PC-3 (cell line): Measurements from ENCODE around the gene MRPL45. TPM values are rescaled to one million over a fixed set of nuclear protein-coding genes. Genes with fewer than 3 reads are reported as not detected.

ENCODE experiments used
- ATAC-seq: fragments of 200-7000 bp; cut with Tn5 transposase; 2 replicates; pipeline ENCODE4 v1.9.1; 2020; ENCODE audit warnings: mild to moderate bottlenecking, moderate library complexity
- BruUV-seq: library from RNA; stranded (reverse); fragments of 400-500 nt; replicated peaks from 2 replicates; lab custom pipeline; 2021; lab: Mats Ljungman, UMichigan
- CTCF ChIA-PET: fragments of 300-600 bp; sonication (Branson Sonifier 250); formaldehyde crosslinking; loops from one replicate; lab custom pipeline; 2022; ENCODE audit warnings: antibody characterized with exemption; lab: Charles Lee
- POLR2A ChIA-PET: fragments of 300-600 bp; sonication (Branson Sonifier 250); formaldehyde crosslinking; loops from one replicate; lab custom pipeline; 2022; ENCODE audit warnings: antibody characterized with exemption; ENCODE audit not compliant: unreplicated experiment; lab: Charles Lee
- DNase-seq: peaks from one replicate; pipeline ENCODE4 v3.0.0-alpha.2; 2015
- H2AFZ ChIP-seq: fragments of 300-600 bp; sonication (generic); 2 replicates; pipeline ENCODE4 v1.6.0; 2016; ENCODE audit warnings: antibody characterized with exemption, low read length
- H3F3A ChIP-seq: fragments of 300-600 bp; sonication (generic); one replicate; pipeline ENCODE4 v1.6.0; 2017; ENCODE audit warnings: antibody characterized with exemption, low read length, control low read depth, mild to moderate bottlenecking; ENCODE audit not compliant: unreplicated experiment
- H3K27ac ChIP-seq: fragments of 300-600 bp; sonication (generic); 2 replicates; pipeline ENCODE4 v1.5.1; 2016; ENCODE audit warnings: mild to moderate bottlenecking, low read length
- H3K27me3 ChIP-seq: fragments of 300-600 bp; sonication (generic); 2 replicates; pipeline ENCODE4 v1.6.1; 2016; ENCODE audit warnings: low read length, mixed read lengths
- H3K36me3 ChIP-seq: fragments of 300-600 bp; sonication (generic); 2 replicates; pipeline ENCODE4 v1.6.1; 2016; ENCODE audit warnings: low read depth, mixed run types, low read length, mixed read lengths
- H3K4me1 ChIP-seq: fragments of 300-600 bp; sonication (generic); 2 replicates; pipeline ENCODE4 v1.5.1; 2016; ENCODE audit warnings: low read length; ENCODE audit not compliant: insufficient read depth
- H3K4me2 ChIP-seq: fragments of 300-600 bp; sonication (generic); 2 replicates; pipeline ENCODE4 v1.6.0; 2016; ENCODE audit warnings: low read length
- H3K4me3 ChIP-seq: fragments of 300-600 bp; sonication (generic); 2 replicates; pipeline ENCODE4 v1.5.1; 2016; ENCODE audit warnings: mild to moderate bottlenecking, low read length, mixed read lengths
- H3K79me2 ChIP-seq: fragments of 300-600 bp; sonication (generic); 2 replicates; pipeline ENCODE4 v1.6.1; 2017; ENCODE audit warnings: low read length, mixed read lengths
- H3K9ac ChIP-seq: fragments of 300-600 bp; sonication (generic); 2 replicates; pipeline ENCODE4 v1.6.0; 2016; ENCODE audit warnings: mild to moderate bottlenecking, low read length
- H3K9me2 ChIP-seq: fragments of 300-600 bp; sonication (generic); replicated peaks from 2 replicates; pipeline ENCODE4 v1.6.1; 2016; ENCODE audit warnings: mixed run types, low read length, mixed read lengths
- H3K9me3 ChIP-seq: fragments of 300-600 bp; sonication (generic); 2 replicates; pipeline ENCODE4 v1.6.1; 2016; ENCODE audit warnings: low read length, mixed read lengths
- H4K20me1 ChIP-seq: fragments of 300-600 bp; sonication (generic); 2 replicates; pipeline ENCODE4 v1.6.1; 2016; ENCODE audit warnings: low read length, mixed read lengths
- EZH2 ChIP-seq: fragments of 300-600 bp; sonication (generic); IDR thresholded peaks from one replicate; pipeline ENCODE4 v1.6.1; 2017; ENCODE audit warnings: antibody characterized with exemption, mild to moderate bottlenecking, low read length; ENCODE audit not compliant: unreplicated experiment
- EZH2phosphoT487 ChIP-seq: fragments of 300-600 bp; sonication (generic); IDR thresholded peaks from 2 replicates; pipeline ENCODE4 v1.6.1; 2018; ENCODE audit warnings: mild to moderate bottlenecking, antibody characterized with exemption, low read length, borderline replicate concordance
- intact Hi-C: fragments of 100-400 bp; cut with micrococcal nuclease; formaldehyde crosslinking; loops from 2 replicates; pipeline ENCODE4 v1.9.0; 2023
- total RNA-seq: library from RNA; depleted of rRNA; stranded (reverse); fragments of >200 nt; gene quantifications from 2 replicates; pipeline ENCODE4 v1.2.3, GENCODE V29; 2014
- TF ChIP-seq, protein P1 (sequence below): fragments of 300-600 bp; sonication (generic); conservative IDR thresholded peaks from 2 replicates; pipeline ENCODE4 v1.5.1; 2017; ENCODE audit warnings: antibody characterized with exemption, low read depth, mild to moderate bottlenecking, low read length

MRPL45 gene
- total RNA-seq, 1 experiment from 2014 or later, result 34.3 TPM

DNA sequence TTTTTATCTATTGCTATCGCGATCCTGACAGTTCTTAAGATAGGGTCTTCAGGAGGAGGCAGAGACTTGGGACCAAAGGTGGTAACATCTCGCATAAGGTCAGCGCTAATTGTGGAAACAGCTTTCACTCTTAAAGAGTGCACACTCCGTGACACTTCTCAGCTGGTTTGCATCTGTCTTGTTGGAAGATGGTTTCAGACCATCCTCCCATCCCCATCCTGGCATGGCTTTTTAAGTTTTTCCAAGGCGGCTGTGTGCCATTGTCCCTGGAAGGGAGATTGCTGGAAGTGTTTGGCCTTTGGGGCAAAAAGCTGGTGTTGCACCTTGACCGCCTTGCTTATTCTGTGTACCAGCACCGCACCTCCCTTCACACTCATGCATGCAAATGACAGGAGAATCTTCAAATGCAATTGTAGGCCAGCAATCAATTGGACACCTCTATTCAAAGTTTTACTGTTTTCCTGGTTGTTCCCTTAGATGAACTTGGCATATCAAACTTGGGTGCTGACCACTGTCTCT, 56.2 kb downstream of the MRPL45 start:
- peaks cover 9% of the 10 kb centered on the region; the same call in 1 of the 2 replicates for H3K4me1 ChIP-seq
- H3K4me2 ChIP-seq, result peak overlapping the region; percentile 91
- intact Hi-C loops, result no loop called here
- ChIA-PET CTCF (no interaction called here), POLR2A (no interaction called here)
- no peaks in the 10 kb centered on the region for H3K9me2 ChIP-seq
- no peaks in the 10 kb centered on the region for H3K9me3 ChIP-seq
- peak overlapping the region; percentile 68; the same call in 1 of the 2 replicates for H3K9ac ChIP-seq
- H3F3A ChIP-seq, result no peaks in the 10 kb centered on the region
- no peak overlapping the region for H3K27ac ChIP-seq
- BruUV-seq, result TSS peak; percentile 34
- no peaks in the 10 kb centered on the region; the same call in 1 of the 2 replicates for H3K36me3 ChIP-seq
- DNase-seq, result no peak
- 0 out of 2 replicates have a peak overlapping the region, but pooled peaks have one; percentile 21 for H2AFZ ChIP-seq
- no peak for ATAC-seq
- H3K79me2 ChIP-seq, result peaks cover 48% of the 10 kb centered on the region
- no peaks in the 10 kb centered on the region for H3K27me3 ChIP-seq
- H4K20me1 ChIP-seq, result no peaks in the 10 kb centered on the region
- no peak for TF ChIP-seq EZH2phosphoT487
- no peak for TF ChIP-seq EZH2
- TF ChIP-seq, protein P1, sequence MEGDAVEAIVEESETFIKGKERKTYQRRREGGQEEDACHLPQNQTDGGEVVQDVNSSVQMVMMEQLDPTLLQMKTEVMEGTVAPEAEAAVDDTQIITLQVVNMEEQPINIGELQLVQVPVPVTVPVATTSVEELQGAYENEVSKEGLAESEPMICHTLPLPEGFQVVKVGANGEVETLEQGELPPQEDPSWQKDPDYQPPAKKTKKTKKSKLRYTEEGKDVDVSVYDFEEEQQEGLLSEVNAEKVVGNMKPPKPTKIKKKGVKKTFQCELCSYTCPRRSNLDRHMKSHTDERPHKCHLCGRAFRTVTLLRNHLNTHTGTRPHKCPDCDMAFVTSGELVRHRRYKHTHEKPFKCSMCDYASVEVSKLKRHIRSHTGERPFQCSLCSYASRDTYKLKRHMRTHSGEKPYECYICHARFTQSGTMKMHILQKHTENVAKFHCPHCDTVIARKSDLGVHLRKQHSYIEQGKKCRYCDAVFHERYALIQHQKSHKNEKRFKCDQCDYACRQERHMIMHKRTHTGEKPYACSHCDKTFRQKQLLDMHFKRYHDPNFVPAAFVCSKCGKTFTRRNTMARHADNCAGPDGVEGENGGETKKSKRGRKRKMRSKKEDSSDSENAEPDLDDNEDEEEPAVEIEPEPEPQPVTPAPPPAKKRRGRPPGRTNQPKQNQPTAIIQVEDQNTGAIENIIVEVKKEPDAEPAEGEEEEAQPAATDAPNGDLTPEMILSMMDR, result no peak
- H3K4me3 ChIP-seq, result peak overlapping the region; percentile 73

DNA sequence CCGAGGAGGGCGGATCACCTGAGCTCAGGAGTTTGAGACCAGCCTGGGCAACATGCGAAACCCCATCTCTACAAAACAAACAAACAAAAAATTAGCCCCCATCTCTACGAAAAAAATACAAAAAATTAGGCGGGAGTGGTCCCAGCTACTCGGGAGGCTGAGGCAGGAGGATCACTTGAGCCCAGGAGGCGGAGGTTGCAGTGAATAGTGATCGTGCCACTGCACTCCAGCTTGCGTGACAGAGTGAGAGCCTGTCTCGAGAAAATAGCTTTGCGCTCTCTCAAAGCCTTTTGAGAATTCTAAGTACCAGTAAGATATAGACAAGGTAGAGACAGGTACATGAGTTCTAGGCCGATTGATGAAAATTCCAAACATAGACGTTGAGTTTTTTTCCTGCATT, 56.7 kb downstream of the MRPL45 start:
- Histone ChIP-seq H3K4me3 (peak overlapping the region; percentile 73; the same call in 1 of the 2 replicates), H4K20me1 (no peaks in the 10 kb centered on the region), H3K36me3 (no peaks in the 10 kb centered on the region; the same call in 1 of the 2 replicates), H3K9me3 (no peaks in the 10 kb centered on the region), H3K9ac (no peak overlapping the region), H3F3A (no peaks in the 10 kb centered on the region), H3K4me1 (peaks cover 9% of the 10 kb centered on the region; the same call in 1 of the 2 replicates), H3K4me2 (peak overlapping the region; percentile 91), H3K79me2 (peaks cover 48% of the 10 kb centered on the region), H2AFZ (no peak overlapping the region), H3K9me2 (no peaks in the 10 kb centered on the region), H3K27me3 (no peaks in the 10 kb centered on the region), H3K27ac (no peak overlapping the region)
- CTCF ChIA-PET, result no interaction called here
- POLR2A ChIA-PET, result no interaction called here
- intact Hi-C loops, result no loop called here
- ATAC-seq (no peak), DNase-seq (no peak)
- TF ChIP-seq, protein P1, result no peak
- TF ChIP-seq EZH2 (no peak), EZH2phosphoT487 (no peak)
- no TSS peak for BruUV-seq

DNA sequence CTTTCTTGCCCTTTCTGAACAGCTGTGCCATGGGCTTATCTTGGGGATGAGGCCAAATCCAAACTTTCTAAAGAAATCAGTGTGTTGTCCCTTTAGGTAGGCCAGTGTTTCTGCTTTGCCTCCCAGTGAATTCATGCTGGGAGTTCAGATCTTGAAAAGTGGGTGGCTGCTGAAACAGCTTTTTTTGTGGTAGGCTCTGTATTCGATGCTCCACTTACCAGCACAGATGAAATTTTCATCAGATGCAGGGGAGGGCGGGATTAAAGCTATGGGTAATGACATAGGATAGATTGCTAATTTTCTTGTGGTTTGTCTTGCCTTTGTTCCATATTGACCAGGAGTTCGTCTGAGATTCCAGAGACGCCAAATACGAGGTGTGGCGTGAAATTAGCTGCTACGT, 57.5 kb downstream of the MRPL45 start:
- Histone ChIP-seq H3K36me3 (no peaks in the 10 kb centered on the region), H3K4me3 (no peak overlapping the region), H3K9me3 (no peaks in the 10 kb centered on the region), H3K4me2 (peak overlapping the region; percentile 91), H4K20me1 (no peaks in the 10 kb centered on the region), H3K79me2 (peaks cover 48% of the 10 kb centered on the region), H3K27me3 (no peaks in the 10 kb centered on the region), H3K27ac (no peak overlapping the region), H2AFZ (no peak overlapping the region), H3K9me2 (no peaks in the 10 kb centered on the region), H3F3A (no peaks in the 10 kb centered on the region), H3K9ac (no peak overlapping the region), H3K4me1 (peaks cover 9% of the 10 kb centered on the region; the same call in 1 of the 2 replicates)
- intact Hi-C loops, result no loop called here
- BruUV-seq, result no TSS peak
- CTCF ChIA-PET, result no interaction called here
- TF ChIP-seq, protein P1, result no peak
- TF ChIP-seq EZH2, result no peak
- no peak for TF ChIP-seq EZH2phosphoT487
- POLR2A ChIA-PET, result no interaction called here
- DNase-seq, result no peak
- ATAC-seq, result no peak
